Heart left ventricle (tissue), 13 donors: ENCODE data around the gene TNKS2.

Experiments
- CTCF ChIP-seq, 12 donors: fragments of 200-600 bp; sonication (generic) in 4 of 12; IDR thresholded peaks; one replicate each; pipeline versions ENCODE4 v1.5.0 to v1.8.0; 2018 to 2022; ENCODE audit warnings: antibody characterized with exemption in 12 of 12, mild to moderate bottlenecking in 5 of 12
- POLR2A ChIP-seq, 2 donors: fragments of 450-650 bp; IDR thresholded peaks; one replicate each; pipeline ENCODE4 v1.6.1; 2017; ENCODE audit warnings: antibody characterized with exemption in 2 of 2, mild to moderate bottlenecking in 2 of 2, moderate library complexity in 2 of 2
- donor health status: ischemic (EF 13 %, LVEDD 7.1; RV severe dilation, severe dysfunction).
- donor health status: DM: no; HTN: yes; CAD: no.
- donor health status: DM: no; HTN: no; CAD: no.
- donor health status: ischemic (EF 25% LVEDD 6.9; RV normal size, moderate dysfunction).
- donor health status: ischemic (EF 25% LVEDD 5.7; RV mildly dilated, moderate dysfunction).
- donor health status: ischemic (EF 35%, LVEDD 5.7; RV mildly dilated, moderate dysfunction).
- donor health status: nonischemic (EF 11% LVEDD 7.7; RV severe dilation, severe dysfunction).
- donor health status: DM: yes; HTN: yes; CAD: no.
- donor health status: PGD.
- donor health status: ischemic (EF 29% LVEDD 5.4; RV normal size, mild dysfunction).
- donor health status: nonischemic (EF 23%, LVEDD 6.1; RV moderate dilation, normal function).

GRCh38 chr10:91864099-91864498 is 65.9 kb downstream of the TNKS2 start:
- TF ChIP-seq CTCF (IDR thresholded peaks at IDR 0.05) (no peak), POLR2A (IDR thresholded peaks at IDR 0.05) (no peak)
